SU-DHL-6 (cell line): ENCODE data around the gene SESTD1.

Experiments used
- H2AFZ ChIP-seq: fragments of 200-600 bp; sonication (generic); 2 replicates; pipeline ENCODE4 v1.6.1; 2014; ENCODE audit warnings: low read depth, mild to moderate bottlenecking, moderate library complexity, mixed read lengths, antibody characterized with exemption, low read length; ENCODE audit not compliant: severe bottlenecking
- H3F3A ChIP-seq: fragments of 200-600 bp; shearing (Covaris generic); 2 replicates; pipeline ENCODE4 v1.6.0; 2016; ENCODE audit warnings: antibody characterized with exemption, mild to moderate bottlenecking; ENCODE audit not compliant: insufficient read depth
- H3K27ac ChIP-seq: fragments of 200-600 bp; sonication (generic); 2 replicates; pipeline ENCODE4 v1.5.1; 2016; ENCODE audit warnings: low read depth, mild to moderate bottlenecking, low read length, moderate library complexity, mixed read lengths
- H3K27me3 ChIP-seq: fragments of 200-600 bp; sonication (generic), shearing (Covaris generic); 2 replicates; pipeline ENCODE4 v1.6.0; 2014; ENCODE audit warnings: mild to moderate bottlenecking, low read length
- H3K36me3 ChIP-seq: fragments of 200-600 bp; sonication (generic); 2 replicates; pipeline ENCODE4 v1.6.1; 2014; ENCODE audit warnings: mild to moderate bottlenecking, low read length, mixed read lengths
- H3K4me2 ChIP-seq: fragments of 300-600, 200-600 bp; shearing (Covaris generic), sonication (generic); 2 replicates; pipeline ENCODE4 v1.6.0; 2014; ENCODE audit warnings: low read length, low read depth, mild to moderate bottlenecking; ENCODE audit not compliant: poor library complexity, severe bottlenecking
- H3K4me3 ChIP-seq: fragments of 200-600 bp; sonication (generic); 2 replicates; pipeline ENCODE4 v1.5.1; 2014; ENCODE audit warnings: antibody characterized with exemption, low read length, mild to moderate bottlenecking, mixed read lengths; ENCODE audit not compliant: insufficient read depth, poor library complexity, severe bottlenecking
- H3K79me2 ChIP-seq: fragments of 200-600 bp; sonication (generic); 2 replicates; pipeline ENCODE4 v1.6.1; 2014; ENCODE audit warnings: mild to moderate bottlenecking, low read length, moderate library complexity; ENCODE audit not compliant: insufficient read depth
- H3K9ac ChIP-seq: fragments of 200-600 bp; sonication (generic); 2 replicates; pipeline ENCODE4 v1.7.0; 2014; ENCODE audit warnings: mild to moderate bottlenecking, low read length
- H3K9me2 ChIP-seq: fragments of 200-600 bp; sonication (generic); replicated peaks from 2 replicates; pipeline ENCODE4 v1.6.1; 2014; ENCODE audit warnings: low read length; ENCODE audit not compliant: insufficient read depth
- H3K9me3 ChIP-seq: fragments of 200-600 bp; sonication (generic); 2 replicates; pipeline ENCODE4 v1.6.1; 2014; ENCODE audit warnings: low read length, mixed read lengths; ENCODE audit not compliant: insufficient read depth
- H4K20me1 ChIP-seq: fragments of 200-600 bp; sonication (generic); 2 replicates; pipeline ENCODE4 v1.6.1; 2014; ENCODE audit warnings: low read depth, mild to moderate bottlenecking, antibody characterized with exemption, low read length, moderate library complexity, mixed read lengths
- EZH2phosphoT487 ChIP-seq: fragments of 200-600 bp; sonication (generic), shearing (Covaris generic); conservative IDR thresholded peaks from 2 replicates; pipeline ENCODE4 v1.6.1; 2018; ENCODE audit warnings: mild to moderate bottlenecking, antibody characterized with exemption, low read length, moderate library complexity, mixed read lengths
- TF ChIP-seq, protein P1 (sequence below): fragments of 200-600 bp; sonication (generic); IDR thresholded peaks from one replicate; pipeline ENCODE4 v1.5.1; 2017; ENCODE audit warnings: antibody characterized with exemption, mild to moderate bottlenecking, low read length, moderate library complexity; ENCODE audit not compliant: insufficient read depth, poor library complexity, severe bottlenecking

SESTD1 gene

DNA sequence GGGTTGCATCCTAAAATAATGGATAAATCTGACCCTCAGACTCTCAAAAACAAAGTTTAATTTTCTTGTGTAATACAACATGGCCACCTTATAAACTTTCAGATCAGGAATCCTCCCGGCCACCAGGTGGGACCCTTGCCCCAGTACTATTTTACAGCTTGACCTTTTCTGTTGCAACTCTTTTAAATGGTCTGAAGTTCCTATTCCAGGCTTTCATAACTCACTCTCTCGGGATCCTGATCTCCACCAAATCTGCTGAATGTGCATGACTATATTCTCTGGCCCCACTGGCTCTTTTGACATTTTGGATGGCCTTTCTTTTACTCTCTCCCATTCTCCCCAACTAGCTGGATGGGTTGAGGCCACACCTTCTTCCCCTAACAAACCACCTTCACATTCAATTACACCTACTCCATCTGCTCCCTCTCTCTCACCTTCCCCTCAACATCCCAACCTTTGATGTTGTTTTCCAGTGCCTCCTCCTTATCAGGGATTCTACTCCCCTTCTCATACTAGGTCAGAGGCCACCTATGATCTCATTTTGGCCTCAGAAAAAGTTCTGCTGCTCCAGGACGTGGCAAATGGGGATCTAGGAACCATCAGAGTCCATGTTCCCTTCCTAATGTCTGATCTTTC, 70.8 kb downstream of the SESTD1 start:
- H3K79me2 ChIP-seq: no peaks in the 10 kb centered on the region
- H4K20me1 ChIP-seq: no peaks in the 10 kb centered on the region
- H3K9me3 ChIP-seq: no peaks in the 10 kb centered on the region; the same call in 1 of the 2 replicates
- no peak overlapping the region for H3K4me3 ChIP-seq
- TF ChIP-seq, protein P1, sequence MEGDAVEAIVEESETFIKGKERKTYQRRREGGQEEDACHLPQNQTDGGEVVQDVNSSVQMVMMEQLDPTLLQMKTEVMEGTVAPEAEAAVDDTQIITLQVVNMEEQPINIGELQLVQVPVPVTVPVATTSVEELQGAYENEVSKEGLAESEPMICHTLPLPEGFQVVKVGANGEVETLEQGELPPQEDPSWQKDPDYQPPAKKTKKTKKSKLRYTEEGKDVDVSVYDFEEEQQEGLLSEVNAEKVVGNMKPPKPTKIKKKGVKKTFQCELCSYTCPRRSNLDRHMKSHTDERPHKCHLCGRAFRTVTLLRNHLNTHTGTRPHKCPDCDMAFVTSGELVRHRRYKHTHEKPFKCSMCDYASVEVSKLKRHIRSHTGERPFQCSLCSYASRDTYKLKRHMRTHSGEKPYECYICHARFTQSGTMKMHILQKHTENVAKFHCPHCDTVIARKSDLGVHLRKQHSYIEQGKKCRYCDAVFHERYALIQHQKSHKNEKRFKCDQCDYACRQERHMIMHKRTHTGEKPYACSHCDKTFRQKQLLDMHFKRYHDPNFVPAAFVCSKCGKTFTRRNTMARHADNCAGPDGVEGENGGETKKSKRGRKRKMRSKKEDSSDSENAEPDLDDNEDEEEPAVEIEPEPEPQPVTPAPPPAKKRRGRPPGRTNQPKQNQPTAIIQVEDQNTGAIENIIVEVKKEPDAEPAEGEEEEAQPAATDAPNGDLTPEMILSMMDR: no peak
- no peak for TF ChIP-seq EZH2phosphoT487
- no peaks in the 10 kb centered on the region for H3K27me3 ChIP-seq
- no peak overlapping the region for H3K4me2 ChIP-seq
- H2AFZ ChIP-seq: no peak overlapping the region
- no peak overlapping the region for H3K9ac ChIP-seq
- no peaks in the 10 kb centered on the region for H3K36me3 ChIP-seq
- H3K27ac ChIP-seq: no peak overlapping the region
- no peaks in the 10 kb centered on the region for H3F3A ChIP-seq
- H3K9me2 ChIP-seq: no peaks in the 10 kb centered on the region

DNA sequence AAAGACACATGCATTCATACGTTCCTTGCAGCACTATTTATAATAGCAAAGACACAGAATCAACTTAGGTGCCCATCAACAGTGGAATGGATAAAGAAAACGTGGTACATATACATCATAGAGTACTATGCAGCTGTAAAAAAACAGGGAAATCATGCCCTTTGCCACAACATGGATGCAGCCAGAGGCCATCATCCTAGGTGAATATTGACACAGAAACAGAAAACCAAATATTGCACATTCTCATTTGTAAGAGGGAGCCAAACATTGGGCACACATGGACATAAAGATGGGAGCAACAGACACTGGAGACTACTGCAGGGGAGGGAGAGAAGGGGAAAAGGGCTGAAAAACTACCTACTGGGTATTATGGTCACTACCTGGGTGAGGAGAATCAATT, 73.5 kb downstream of the SESTD1 start:
- Histone ChIP-seq H3K9me2 (no peaks in the 10 kb centered on the region), H3K4me3 (no peak overlapping the region), H3K27me3 (no peaks in the 10 kb centered on the region), H3K9ac (no peak overlapping the region), H3K9me3 (no peaks in the 10 kb centered on the region; the same call in 1 of the 2 replicates), H3K36me3 (no peaks in the 10 kb centered on the region), H3K27ac (no peak overlapping the region), H3K79me2 (no peaks in the 10 kb centered on the region), H4K20me1 (no peaks in the 10 kb centered on the region), H2AFZ (no peak overlapping the region), H3F3A (no peaks in the 10 kb centered on the region), H3K4me2 (no peak overlapping the region)
- TF ChIP-seq, protein P1: no peak
- TF ChIP-seq EZH2phosphoT487: no peak

DNA sequence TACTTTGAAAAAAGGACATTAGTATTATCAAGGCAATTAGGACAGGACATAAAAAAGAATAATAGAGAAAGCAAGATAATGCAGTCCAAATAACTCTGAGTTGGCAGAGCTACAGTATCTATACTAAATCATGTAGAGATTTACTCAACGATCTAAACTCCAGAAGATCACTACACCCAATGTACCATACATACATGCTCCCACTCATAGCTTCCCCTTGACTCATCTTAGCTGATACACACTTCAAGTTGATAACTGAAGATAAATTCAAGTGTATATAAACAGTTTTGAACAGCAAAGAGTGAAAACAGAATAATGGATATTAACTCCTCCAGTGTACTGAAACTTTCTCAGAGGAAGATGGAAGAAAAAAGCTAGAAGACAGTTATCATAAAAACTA, 78.5 kb downstream of the SESTD1 start:
- H3K27me3 ChIP-seq: no peaks in the 10 kb centered on the region
- no peak overlapping the region for H3K9ac ChIP-seq
- H4K20me1 ChIP-seq: no peaks in the 10 kb centered on the region
- H2AFZ ChIP-seq: no peak overlapping the region
- no peaks in the 10 kb centered on the region for H3K79me2 ChIP-seq
- no peak overlapping the region for H3K4me3 ChIP-seq
- no peaks in the 10 kb centered on the region for H3K9me3 ChIP-seq
- no peak for TF ChIP-seq EZH2phosphoT487
- no peak overlapping the region for H3K27ac ChIP-seq
- H3F3A ChIP-seq: no peaks in the 10 kb centered on the region
- no peaks in the 10 kb centered on the region for H3K9me2 ChIP-seq
- no peak overlapping the region for H3K4me2 ChIP-seq
- no peaks in the 10 kb centered on the region for H3K36me3 ChIP-seq

DNA sequence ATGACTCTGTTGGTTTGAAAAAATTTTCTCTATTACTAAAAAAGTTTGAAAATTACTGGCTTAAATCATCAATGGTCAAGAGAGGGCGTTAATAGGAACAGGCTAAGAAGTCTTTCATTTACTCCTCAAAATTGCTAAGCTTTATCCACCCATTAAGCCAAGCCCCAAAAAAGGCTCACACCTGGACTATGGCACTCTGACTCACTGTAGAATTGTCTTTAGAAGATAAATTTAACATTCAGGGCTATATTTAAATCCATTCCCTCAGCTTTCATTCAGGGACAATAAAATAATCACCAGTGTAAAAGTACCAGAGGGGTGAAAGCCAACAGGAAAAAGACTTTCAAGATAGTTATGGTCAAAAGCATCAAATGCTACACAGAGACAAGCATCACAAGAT, 80.0 kb downstream of the SESTD1 start:
- Histone ChIP-seq H3K4me3 (no peak overlapping the region), H2AFZ (no peak overlapping the region), H3K9me2 (no peaks in the 10 kb centered on the region), H3K27me3 (no peaks in the 10 kb centered on the region), H3K36me3 (no peaks in the 10 kb centered on the region), H3K79me2 (no peaks in the 10 kb centered on the region), H3K4me2 (no peak overlapping the region), H3K9ac (no peak overlapping the region), H3K27ac (no peak overlapping the region), H4K20me1 (no peaks in the 10 kb centered on the region), H3K9me3 (no peaks in the 10 kb centered on the region), H3F3A (no peaks in the 10 kb centered on the region)
- no peak for TF ChIP-seq EZH2phosphoT487
- TF ChIP-seq, protein P1: no peak
